Psoas muscle (tissue), 8 donors: ENCODE results near the gene GCH1. TPM values are rescaled to one million over a fixed set of nuclear protein-coding genes. Genes with fewer than 3 reads are reported as not detected.

Experiments used
- ATAC-seq, 4 donors: fragments of 200-7000 bp; cut with Tn5 transposase; one replicate each; pipeline ENCODE4 v1.9.1; 2020; ENCODE audit warnings: moderate library complexity in 3 of 4, mild to moderate bottlenecking in 2 of 4
- DNase-seq, 2 donors: peaks; one replicate each; pipeline ENCODE4 v3.0.0-alpha.2; 2020
- H3K27ac ChIP-seq: fragments of 200-600 bp; one replicate; pipeline ENCODE4 v1.8.0; 2022
- H3K27me3 ChIP-seq, 3 donors: fragments of 200-600 bp in 1 of 3; one replicate each; pipeline versions ENCODE4 v1.6.1 to v1.8.0; 2013 to 2022; ENCODE audit warnings: low read length in 2 of 3, mild to moderate bottlenecking in 2 of 3, moderate library complexity in 1 of 3; ENCODE audit not compliant: insufficient read depth in 3 of 3
- H3K36me3 ChIP-seq, 2 donors: fragments of 200-600 bp in 1 of 2; one replicate each; pipeline versions ENCODE4 v1.6.1 to v1.8.0; 2013 to 2022; ENCODE audit warnings: low read depth in 1 of 2, mild to moderate bottlenecking in 1 of 2, moderate library complexity in 1 of 2; ENCODE audit not compliant: insufficient read depth in 1 of 2
- H3K4me1 ChIP-seq: fragments of 200-600 bp; one replicate; pipeline ENCODE4 v1.8.0; 2022
- H3K4me3 ChIP-seq: fragments of 200-600 bp; one replicate; pipeline ENCODE4 v1.8.0; 2022; ENCODE audit warnings: mild to moderate bottlenecking
- H3K9me3 ChIP-seq: fragments of 200-600 bp; one replicate; pipeline ENCODE4 v1.8.0; 2022
- CTCF ChIP-seq: fragments of 200-600 bp; IDR thresholded peaks from one replicate; pipeline ENCODE4 v1.8.0; 2022; ENCODE audit warnings: antibody characterized with exemption
- WGBS, 3 donors: extraction: QIAGEN DNeasy Blood & Tissue Kit; methylation state at CpG; one replicate each; pipeline versions ENCODE4 v1.1.6 to v1.1.7; 2013; 5-methylcytosine and 5-hydroxymethylcytosine counted together
- intact Hi-C, 2 donors: fragments of 100-400 bp; cut with DNase I; formaldehyde crosslinking; loops; one replicate each; pipeline versions ENCODE4 v1.11.0 to v1.14.2; 2022
- polyA plus RNA-seq, 3 donors: library from polyadenylated mRNA; stranded (reverse); fragments of 200-250 nt; gene quantifications; one replicate each; pipeline ENCODE4 v1.2.3, GENCODE V29; 2013
- total RNA-seq, 4 donors: library from RNA; stranded (reverse); fragmentation: NEBNext Ultra II Directional in 2 of 4; extraction: Animal tissue kit (Norgen Biotek cat#: 25700) in 2 of 4; gene quantifications; one replicate each; pipeline versions ENCODE4 v1.2.1 to v1.2.4, GENCODE V29; 2021 to 2023
- donor health status: healthy with polysubstance abuse.
- donor health status: DM: no; HTN: no; CAD: no; lungs with moderate emphysema.
- donor health status: Bipolar disorder and iron deficiency.
- donor health status: healthy.
- donor health status: DM: yes; HTN: yes; CAD: no.
- donor health status: DM: no; HTN: no; CAD: no.
- donor health status: DM: no; HTN: no; CAD: no.
- donor health status: DM: yes; HTN: yes; CAD: no.

The GCH1 gene
- total and polyA plus RNA-seq, 7 donors, result 0.65 to 1.4 (median 1.1) TPM

- H3K4me1 ChIP-seq, result no peaks in the 10 kb centered on the region
- H3K27ac ChIP-seq, result no peak overlapping the region
- ATAC-seq (no peak), DNase-seq (no peak)
- peaks cover 17% of the 10 kb centered on the region for H3K9me3 ChIP-seq
- WGBS, 3 donors, result 36 to 74% (median 39%) methylated on average over 1 of the region's 1 CpG
- no peaks in the 10 kb centered on the region for H3K36me3 ChIP-seq
- TF ChIP-seq CTCF, result no peak
- no peak overlapping the region for H3K4me3 ChIP-seq
- intact Hi-C loops, result no loop called here
- no peaks in the 10 kb centered on the region for H3K27me3 ChIP-seq
These were observed 74.6 kb downstream of the GCH1 start for GRCh38 chr14:54828037-54828436.

GRCh38 chr14:54823757-54824549 lies 78.7 kb downstream of the GCH1 start:
- Histone ChIP-seq H3K27me3 (peaks cover 0 to 2% (median 0%) of the 10 kb centered on the region in 3 donors), H3K4me3 (no peak overlapping the region), H3K36me3 (no peaks in the 10 kb centered on the region), H3K9me3 (peaks cover 21% of the 10 kb centered on the region), H3K4me1 (no peaks in the 10 kb centered on the region), H3K27ac (no peak overlapping the region)
- no peak for ATAC-seq
- no peak for DNase-seq
- no peak for TF ChIP-seq CTCF
- 96 to 99% (median 96%) methylated on average over 2 of the region's 2 CpGs for WGBS, 3 donors
- intact Hi-C loops, result no loop called here

DNA sequence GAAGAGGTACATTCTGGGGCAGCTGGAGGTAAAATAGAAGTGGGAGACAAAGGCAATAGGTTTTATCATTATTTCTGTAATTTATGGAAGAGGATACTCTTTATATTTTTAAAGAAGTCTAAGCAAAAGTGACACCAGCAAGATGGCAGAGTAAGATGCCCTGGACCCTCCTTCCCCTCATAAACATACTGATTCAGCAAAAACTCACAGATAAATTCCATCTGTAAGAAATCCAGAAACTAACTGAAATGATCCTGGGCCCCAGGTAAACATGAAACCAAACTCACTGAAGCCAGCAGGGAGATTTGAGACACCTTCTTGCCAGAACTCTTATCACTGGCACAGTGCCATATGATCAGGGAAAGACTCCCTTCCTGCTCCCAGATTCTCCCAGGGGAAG lies 79.9 kb downstream of the GCH1 start:
- no peak for TF ChIP-seq CTCF
- Histone ChIP-seq H3K36me3 (no peaks in the 10 kb centered on the region), H3K9me3 (peaks cover 21% of the 10 kb centered on the region), H3K4me1 (no peaks in the 10 kb centered on the region), H3K27me3 (peaks cover 0 to 5% (median 3%) of the 10 kb centered on the region in 3 donors), H3K4me3 (no peak overlapping the region), H3K27ac (no peak overlapping the region)
- intact Hi-C loops, result no loop called here
- DNase-seq (no peak), ATAC-seq (no peak)

- no peak overlapping the region for H3K27ac ChIP-seq
- H3K4me3 ChIP-seq, result no peak overlapping the region
- H3K9me3 ChIP-seq, result peaks cover 9% of the 10 kb centered on the region
- DNase-seq (no peak), ATAC-seq (no peak)
- no peaks in the 10 kb centered on the region for H3K36me3 ChIP-seq
- intact Hi-C loops, result no loop called here
- TF ChIP-seq CTCF, result no peak
- H3K4me1 ChIP-seq, result no peaks in the 10 kb centered on the region
- WGBS, 3 donors, result 44 to 47% (median 46%) methylated on average over 14 of the region's 14 CpGs
- H3K27me3 ChIP-seq, result peaks cover 0 to 5% (median 3%) of the 10 kb centered on the region in 3 donors
These were observed 84.2 kb downstream of the GCH1 start for GRCh38 chr14:54818201-54819133.
